Right lobe of liver (tissue), 6 donors: Measurements from ENCODE around the gene TWF2. TPM values are rescaled to one million over a fixed set of nuclear protein-coding genes. Genes with fewer than 3 reads are reported as not detected.
A peak's percentile ranks its signal among the peaks of the same experiment; 100 is the strongest.

Experiments
- ATAC-seq, 4 donors: fragments of 200-7000 bp; cut with Tn5 transposase; one replicate each; pipeline ENCODE4 v1.9.1; 2020; ENCODE audit warnings: mild to moderate bottlenecking in 4 of 4, moderate library complexity in 4 of 4
- DNase-seq, 3 donors: peaks; one replicate each; pipeline ENCODE4 v3.0.0-alpha.2; 2020
- H3K27ac ChIP-seq, 3 donors: fragments of 200-600 bp; one replicate each; pipeline ENCODE4 v1.8.0; 2022
- H3K27me3 ChIP-seq, 2 donors: fragments of 200-600 bp; one replicate each; pipeline ENCODE4 v1.8.0; 2022
- H3K36me3 ChIP-seq, 4 donors: fragments of 200-600 bp; sonication (generic) in 1 of 4; one replicate each; pipeline versions ENCODE4 v1.5.1 to v1.8.0; 2017 to 2022; ENCODE audit warnings: control low read depth in 1 of 4
- H3K4me1 ChIP-seq, 4 donors: fragments of 200-600 bp; sonication (generic) in 1 of 4; one replicate each; pipeline versions ENCODE4 v1.5.1 to v1.8.0; 2017 to 2022; ENCODE audit warnings: control low read depth in 1 of 4
- H3K4me3 ChIP-seq, 3 donors: fragments of 200-600 bp; one replicate each; pipeline ENCODE4 v1.8.0; 2022
- H3K9me3 ChIP-seq, 4 donors: fragments of 200-600 bp; sonication (generic) in 1 of 4; one replicate each; pipeline versions ENCODE4 v1.5.1 to v1.8.0; 2017 to 2022; ENCODE audit warnings: control low read depth in 1 of 4
- POLR2A ChIP-seq: fragments of 450-650 bp; IDR thresholded peaks from one replicate; pipeline ENCODE4 v1.6.1; 2017; ENCODE audit warnings: antibody characterized with exemption, mild to moderate bottlenecking
- WGBS: methylation state at CpG from one replicate; pipeline ENCODE4 v1.1.6; 2018; ENCODE audit warnings: low coverage, low lambda C conversion rate; ENCODE audit not compliant: insufficient coverage; ENCODE audit errors: missing lambda C conversion rate; 5-methylcytosine and 5-hydroxymethylcytosine counted together
- intact Hi-C, 2 donors: fragments of 100-400 bp; cut with DNase I; formaldehyde crosslinking; loops; one replicate each; pipeline versions ENCODE4 v1.11.2 to v1.14.1; 2022
- total RNA-seq, 6 experiments: library from RNA; depleted of rRNA in 2 of 6; stranded (reverse); fragments of >200 nt in 2 of 6; fragmentation: NEBNext Ultra II Directional in 3 of 6; extraction: Animal tissue kit (Norgen Biotek cat#: 25700) in 3 of 6; gene quantifications; one replicate each; pipeline versions ENCODE4 v1.1.0 to v1.2.4, GENCODE V29; 2016 to 2023
- TF ChIP-seq, protein P1 (sequence below), 4 donors: fragments of 200-600 bp in 3 of 4; fragments of 450-650 bp in 1 of 4; IDR thresholded peaks; one replicate each; pipeline versions ENCODE4 v1.5.1 to v1.8.0; 2016 to 2022; ENCODE audit warnings: antibody characterized with exemption in 4 of 4, mild to moderate bottlenecking in 2 of 4
- donor health status: DM: no; HTN: yes; CAD: no.
- donor health status: DM: no; HTN: no; CAD: no.
- donor health status: DM: no; HTN: no; CAD: no.
- donor health status: DM: no; HTN: yes; CAD: no.
- donor health status: DM: no; HTN: yes; CAD: no.

Gene TWF2
- total RNA-seq, 6 experiments from 2014 or later, result 12.9 to 34.4 (median 23.7) TPM

GRCh38 chr3:52249683-52250082 is 10.7 kb upstream of the TWF2 start:
- intact Hi-C loops, result no loop called here
- no peak for TF ChIP-seq POLR2A
- TF ChIP-seq, protein P1, sequence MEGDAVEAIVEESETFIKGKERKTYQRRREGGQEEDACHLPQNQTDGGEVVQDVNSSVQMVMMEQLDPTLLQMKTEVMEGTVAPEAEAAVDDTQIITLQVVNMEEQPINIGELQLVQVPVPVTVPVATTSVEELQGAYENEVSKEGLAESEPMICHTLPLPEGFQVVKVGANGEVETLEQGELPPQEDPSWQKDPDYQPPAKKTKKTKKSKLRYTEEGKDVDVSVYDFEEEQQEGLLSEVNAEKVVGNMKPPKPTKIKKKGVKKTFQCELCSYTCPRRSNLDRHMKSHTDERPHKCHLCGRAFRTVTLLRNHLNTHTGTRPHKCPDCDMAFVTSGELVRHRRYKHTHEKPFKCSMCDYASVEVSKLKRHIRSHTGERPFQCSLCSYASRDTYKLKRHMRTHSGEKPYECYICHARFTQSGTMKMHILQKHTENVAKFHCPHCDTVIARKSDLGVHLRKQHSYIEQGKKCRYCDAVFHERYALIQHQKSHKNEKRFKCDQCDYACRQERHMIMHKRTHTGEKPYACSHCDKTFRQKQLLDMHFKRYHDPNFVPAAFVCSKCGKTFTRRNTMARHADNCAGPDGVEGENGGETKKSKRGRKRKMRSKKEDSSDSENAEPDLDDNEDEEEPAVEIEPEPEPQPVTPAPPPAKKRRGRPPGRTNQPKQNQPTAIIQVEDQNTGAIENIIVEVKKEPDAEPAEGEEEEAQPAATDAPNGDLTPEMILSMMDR (IDR thresholded peaks at IDR 0.05), result no peak
- Histone ChIP-seq H3K27me3 (no peaks in the 10 kb centered on the region), H3K27ac (no peak overlapping the region), H3K4me3 (no peak overlapping the region), H3K4me1 (peaks cover 0 to 16% (median 4%) of the 10 kb centered on the region in 4 donors), H3K9me3 (no peaks in the 10 kb centered on the region), H3K36me3 (peaks cover 0 to 26% (median 9%) of the 10 kb centered on the region in 4 donors)
- no peak for DNase-seq
- WGBS, result 89% methylated on average over 4 of the region's 6 CpGs
- no peak for ATAC-seq

GRCh38 chr3:52248816-52249547 is 10.0 kb upstream of the TWF2 start:
- H3K4me3 ChIP-seq, result no peak overlapping the region
- no peaks in the 10 kb centered on the region for H3K9me3 ChIP-seq
- H3K36me3 ChIP-seq, result peaks cover 0 to 19% (median 9%) of the 10 kb centered on the region in 4 donors
- no peak overlapping the region for H3K27ac ChIP-seq
- intact Hi-C loops, result no loop called here
- TF ChIP-seq, protein P1 (IDR thresholded peaks at IDR 0.05), result no peak
- no peak for TF ChIP-seq POLR2A
- DNase-seq, result peak in 2 of 3 donors; percentile 55 to 65
- H3K4me1 ChIP-seq, result peaks cover 0 to 16% (median 4%) of the 10 kb centered on the region in 4 donors
- 89% methylated on average over 5 of the region's 10 CpGs for WGBS
- peak in 1 of 4 donors; percentile 0 for ATAC-seq
- H3K27me3 ChIP-seq, result no peaks in the 10 kb centered on the region

DNA sequence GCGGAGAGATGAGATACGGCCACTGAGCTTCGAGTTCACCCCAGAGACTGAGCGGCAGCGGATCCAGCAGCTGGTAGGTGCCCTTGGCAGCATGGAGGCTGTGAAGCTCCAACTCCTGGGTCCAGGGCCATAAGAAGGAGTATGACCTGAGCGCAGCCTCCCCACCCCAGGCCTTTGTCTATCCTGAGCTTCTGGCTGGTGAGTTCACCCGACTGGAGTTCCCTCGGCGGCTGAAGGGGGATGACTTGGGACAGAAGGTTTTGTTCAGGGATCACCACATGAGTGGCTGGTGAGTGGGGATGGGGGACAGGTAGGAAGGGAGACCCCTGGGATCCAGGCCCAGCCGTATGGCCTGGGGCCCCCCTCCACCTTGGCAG is 9.2 kb upstream of the TWF2 start:
- WGBS, result 95% methylated on average over 3 of the region's 10 CpGs
- no peaks in the 10 kb centered on the region for H3K27me3 ChIP-seq
- TF ChIP-seq, protein P1 (IDR thresholded peaks at IDR 0.05), result no peak
- TF ChIP-seq POLR2A, result no peak
- no peak overlapping the region for H3K4me3 ChIP-seq
- intact Hi-C loops, result no loop called here
- no peak overlapping the region for H3K27ac ChIP-seq
- DNase-seq (no peak), ATAC-seq (no peak)
- no peaks in the 10 kb centered on the region for H3K9me3 ChIP-seq
- H3K4me1 ChIP-seq, result peaks cover 0 to 16% (median 4%) of the 10 kb centered on the region in 4 donors
- H3K36me3 ChIP-seq, result peaks cover 0 to 11% (median 4%) of the 10 kb centered on the region in 4 donors

- no peak overlapping the region for H3K27ac ChIP-seq
- no peak for TF ChIP-seq POLR2A
- TF ChIP-seq, protein P1 (IDR thresholded peaks at IDR 0.05), result no peak
- no peaks in the 10 kb centered on the region for H3K9me3 ChIP-seq
- H3K4me1 ChIP-seq, result peaks cover 0 to 16% (median 4%) of the 10 kb centered on the region in 4 donors
- no peaks in the 10 kb centered on the region for H3K27me3 ChIP-seq
- H3K4me3 ChIP-seq, result no peak overlapping the region
- DNase-seq (no peak), ATAC-seq (no peak)
- WGBS, result 100% methylated on average over 2 of the region's 7 CpGs
- peaks cover 0 to 11% (median 4%) of the 10 kb centered on the region in 4 donors for H3K36me3 ChIP-seq
- intact Hi-C loops, result no loop called here
Measured at GRCh38 chr3:52247409-52248164, 8.6 kb upstream of the TWF2 start.
